ENCODE results near the gene KRT85. TPM values are rescaled to one million over a fixed set of nuclear protein-coding genes. Genes with fewer than 3 reads are reported as not detected.

Gene KRT85
- total RNA-seq, 1 donor from 2014 or later = not detected

DNA sequence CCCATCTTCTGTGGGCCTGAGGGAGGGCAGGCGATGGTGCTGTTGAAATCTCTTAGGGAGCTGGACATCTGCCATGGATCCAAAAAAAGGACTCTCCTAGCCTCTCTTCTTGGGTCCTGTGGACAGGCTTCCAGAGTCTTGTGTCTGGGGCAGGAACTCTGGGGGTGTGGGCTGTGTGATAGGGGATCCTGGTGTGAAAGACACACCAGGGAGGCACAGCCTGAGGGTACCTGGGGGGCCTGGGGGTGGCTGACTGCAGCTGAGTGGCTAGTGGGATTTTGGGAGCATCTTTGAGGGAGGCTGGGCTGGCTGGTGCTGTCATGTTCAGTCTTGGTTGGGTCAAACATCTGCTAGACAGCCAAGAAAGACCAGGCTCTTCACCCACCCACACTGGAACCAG lies 44.3 kb downstream of the KRT85 start:
- Histone ChIP-seq H3K4me1 (no peaks in the 10 kb centered on the region), H3K9me3 (no peaks in the 10 kb centered on the region), H3K4me3 (no peak overlapping the region), H3K36me3 (no peaks in the 10 kb centered on the region), H3K27me3 (ENCODE audit: low read depth) (peaks cover 20% of the 10 kb centered on the region), H3K27ac (no peak overlapping the region)
- DNase-seq (no peak), ATAC-seq (no peak)
- TF ChIP-seq, protein P1, sequence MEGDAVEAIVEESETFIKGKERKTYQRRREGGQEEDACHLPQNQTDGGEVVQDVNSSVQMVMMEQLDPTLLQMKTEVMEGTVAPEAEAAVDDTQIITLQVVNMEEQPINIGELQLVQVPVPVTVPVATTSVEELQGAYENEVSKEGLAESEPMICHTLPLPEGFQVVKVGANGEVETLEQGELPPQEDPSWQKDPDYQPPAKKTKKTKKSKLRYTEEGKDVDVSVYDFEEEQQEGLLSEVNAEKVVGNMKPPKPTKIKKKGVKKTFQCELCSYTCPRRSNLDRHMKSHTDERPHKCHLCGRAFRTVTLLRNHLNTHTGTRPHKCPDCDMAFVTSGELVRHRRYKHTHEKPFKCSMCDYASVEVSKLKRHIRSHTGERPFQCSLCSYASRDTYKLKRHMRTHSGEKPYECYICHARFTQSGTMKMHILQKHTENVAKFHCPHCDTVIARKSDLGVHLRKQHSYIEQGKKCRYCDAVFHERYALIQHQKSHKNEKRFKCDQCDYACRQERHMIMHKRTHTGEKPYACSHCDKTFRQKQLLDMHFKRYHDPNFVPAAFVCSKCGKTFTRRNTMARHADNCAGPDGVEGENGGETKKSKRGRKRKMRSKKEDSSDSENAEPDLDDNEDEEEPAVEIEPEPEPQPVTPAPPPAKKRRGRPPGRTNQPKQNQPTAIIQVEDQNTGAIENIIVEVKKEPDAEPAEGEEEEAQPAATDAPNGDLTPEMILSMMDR (IDR thresholded peaks at IDR 0.05) = no peak
- intact Hi-C loops (cut with DNase I) = no loop called here

DNA sequence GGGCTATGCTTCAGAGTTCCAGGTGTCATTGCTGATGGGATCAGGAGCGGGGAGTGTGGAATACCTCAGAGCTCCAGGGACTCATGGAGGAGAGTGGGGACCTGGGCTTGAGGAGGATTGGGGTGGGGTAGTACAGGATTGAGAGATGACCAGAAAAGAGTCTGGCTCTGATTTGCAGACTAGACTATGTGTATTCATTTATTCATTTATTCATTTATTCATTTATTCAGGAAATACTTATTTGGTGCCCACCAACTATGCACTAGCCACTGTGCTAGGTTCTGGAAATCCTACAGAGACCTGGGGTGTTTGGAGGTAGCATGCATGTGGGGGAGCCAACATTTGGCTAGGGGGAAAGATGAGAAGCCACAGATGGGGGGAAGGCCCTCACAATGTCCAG lies 45.2 kb downstream of the KRT85 start:
- H3K4me3 ChIP-seq = no peak overlapping the region
- TF ChIP-seq, protein P1 (IDR thresholded peaks at IDR 0.05) = no peak
- H3K36me3 ChIP-seq = no peaks in the 10 kb centered on the region
- H3K9me3 ChIP-seq = no peaks in the 10 kb centered on the region
- DNase-seq = no peak
- peaks cover 20% of the 10 kb centered on the region for H3K27me3 ChIP-seq (ENCODE audit: low read depth)
- intact Hi-C loops (cut with DNase I) = no loop called here
- H3K4me1 ChIP-seq = no peaks in the 10 kb centered on the region
- no peak for ATAC-seq
- no peak overlapping the region for H3K27ac ChIP-seq

DNA sequence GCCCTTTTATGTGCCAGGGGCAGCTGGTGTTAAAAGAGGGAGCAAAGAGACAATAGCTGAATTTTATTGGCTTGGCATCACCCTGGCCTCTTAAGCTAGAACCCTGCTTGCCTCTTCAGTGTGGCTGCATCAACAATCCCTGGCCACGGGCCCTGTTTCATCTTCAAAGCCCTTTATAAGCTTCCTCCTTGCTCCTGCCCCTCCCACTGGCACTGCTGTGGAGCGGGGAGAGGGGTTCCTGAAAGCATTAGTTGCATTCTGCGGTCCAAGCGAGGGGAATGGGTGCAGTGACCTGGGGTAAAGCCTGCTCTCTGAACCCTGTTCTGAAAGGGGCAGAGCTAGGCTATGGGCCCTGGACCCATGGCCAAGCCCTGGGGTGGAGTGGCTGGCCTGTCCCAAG lies 45.9 kb downstream of the KRT85 start:
- Histone ChIP-seq H3K9me3 (no peaks in the 10 kb centered on the region), H3K4me1 (no peaks in the 10 kb centered on the region), H3K27me3 (ENCODE audit: low read depth) (peaks cover 20% of the 10 kb centered on the region), H3K36me3 (no peaks in the 10 kb centered on the region), H3K4me3 (no peak overlapping the region), H3K27ac (no peak overlapping the region)
- TF ChIP-seq, protein P1 (IDR thresholded peaks at IDR 0.05) = no peak
- DNase-seq (no peak), ATAC-seq (no peak)
- intact Hi-C loops (cut with DNase I) = no loop called here

DNA sequence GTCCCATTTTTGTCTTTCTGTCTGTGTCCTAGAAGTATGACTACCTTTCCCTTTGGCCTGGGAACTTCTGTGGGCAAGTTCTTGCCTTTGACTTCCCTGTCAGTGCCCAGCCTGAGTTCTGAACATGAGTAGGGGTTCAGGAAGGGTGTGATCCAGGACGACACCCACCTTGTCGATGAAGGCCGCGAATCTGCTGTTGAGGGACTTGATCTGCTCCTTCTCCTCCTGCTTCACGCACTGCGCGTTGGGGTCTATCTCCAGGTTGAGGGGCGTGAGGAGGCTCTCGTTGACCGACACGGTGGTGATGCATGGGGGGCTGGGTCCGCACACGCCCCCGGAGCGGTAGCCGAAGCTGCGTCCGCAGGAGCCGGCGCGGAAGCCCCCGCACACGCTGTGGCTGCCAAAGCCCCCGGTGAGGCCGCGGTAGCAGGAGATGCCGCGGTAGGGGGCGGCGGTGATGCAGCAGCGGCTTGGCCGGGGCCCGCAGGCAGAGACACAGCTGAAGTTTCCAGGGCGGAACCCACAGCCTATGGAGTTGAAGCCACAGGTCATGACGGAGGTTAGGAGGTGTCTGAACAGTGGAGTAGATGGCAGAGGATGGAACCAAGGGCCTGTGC lies 46.4 kb downstream of the KRT85 start, which contains the start of gene KRT83:
TSS of gene KRT83 (minus strand) at position 615 of the 617 bp plus-strand sequence. CDS start at position 552, 63 bp downstream.
- Histone ChIP-seq H3K9me3 (no peaks in the 10 kb centered on the region), H3K4me3 (no peak within 1 kb of the TSS), H3K27me3 (ENCODE audit: low read depth) (peaks cover 20% of the 10 kb centered on the region), H3K36me3 (no peaks in the 10 kb centered on the region), H3K4me1 (no peaks in the 10 kb centered on the region), H3K27ac (no peak within 1 kb of the TSS)
- TF ChIP-seq, protein P1 (IDR thresholded peaks at IDR 0.05) = no peak
- ATAC-seq (no peak), DNase-seq (no peak)
- intact Hi-C loops (cut with DNase I) = no loop called here

DNA sequence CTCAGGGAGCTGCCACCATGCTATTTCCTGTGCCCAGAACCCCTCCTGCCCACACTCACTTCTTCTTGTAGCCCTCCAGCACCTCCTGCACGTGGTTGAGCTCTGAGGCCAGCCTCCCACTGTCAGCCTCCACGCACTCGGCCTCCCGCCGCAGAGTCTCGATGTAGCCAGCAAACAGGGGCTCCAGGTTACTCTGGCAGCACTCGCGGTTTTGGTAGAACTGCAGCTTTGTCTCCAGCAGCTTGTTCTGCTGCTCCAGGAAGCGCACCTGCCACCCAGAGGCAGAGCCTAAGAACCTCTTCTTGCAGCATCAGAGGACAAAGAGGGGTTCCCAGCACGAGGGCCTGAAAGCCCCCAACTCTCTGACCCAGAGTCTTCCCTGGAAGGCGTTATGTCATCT lies 48.2 kb downstream of the KRT85 start:
- H3K27ac ChIP-seq = no peak overlapping the region
- no peaks in the 10 kb centered on the region for H3K4me1 ChIP-seq
- no peaks in the 10 kb centered on the region for H3K36me3 ChIP-seq
- DNase-seq (no peak), ATAC-seq (no peak)
- intact Hi-C loops (cut with DNase I) = no loop called here
- TF ChIP-seq, protein P1 (IDR thresholded peaks at IDR 0.05) = no peak
- no peaks in the 10 kb centered on the region for H3K9me3 ChIP-seq
- peaks cover 20% of the 10 kb centered on the region for H3K27me3 ChIP-seq (ENCODE audit: low read depth)
- H3K4me3 ChIP-seq = no peak overlapping the region

Data from lower lobe of right lung (tissue), 2 donors.